ENCODE data around the gene FAM107B.
A peak's percentile ranks its signal among the peaks of the same experiment; 100 is the strongest.

FAM107B gene

DNA sequence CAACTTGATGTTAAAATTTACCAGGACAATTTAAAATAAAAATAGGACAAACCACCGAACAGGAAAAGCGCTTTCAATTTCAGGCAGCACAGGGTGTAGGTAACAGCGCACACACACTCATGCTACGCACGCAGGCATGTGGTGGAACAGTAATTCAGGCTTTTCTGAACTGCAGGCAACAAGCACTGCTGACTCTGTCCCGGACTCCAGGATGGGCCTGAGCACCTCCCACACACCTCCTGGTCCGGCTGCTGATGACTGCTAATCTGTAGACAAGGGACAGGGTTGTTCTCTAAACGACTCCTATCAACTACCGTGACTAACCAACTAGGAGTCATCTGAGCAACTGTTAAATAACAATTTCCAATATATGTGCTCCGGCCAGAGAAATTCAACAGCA is 251.4 kb downstream of the FAM107B start:
- no peak for FAIRE-seq

GRCh38 chr10:14519785-14520184 is 254.9 kb downstream of the FAM107B start:
- FAIRE-seq = no peak

More for the DNA sequence above, 251.4 kb downstream of the FAM107B start:
- no peak for DNase-seq (ENCODE audit: insufficient read length, low spot score)

GRCh38 chr10:14518149-14518548 is 256.5 kb downstream of the FAM107B start:
- DNase-seq (ENCODE audit: insufficient read length, low spot score) = no peak
- no peak for FAIRE-seq

More at GRCh38 chr10:14519785-14520184, 254.9 kb downstream of the FAM107B start:
- no peak for DNase-seq (ENCODE audit: insufficient read length, low spot score)

- DNase-seq (ENCODE audit: insufficient read length, low spot score) = no peak
- no peak for FAIRE-seq
These were observed 261.6 kb downstream of the FAM107B start for GRCh38 chr10:14513123-14513522.

- no peak for FAIRE-seq
- DNase-seq (ENCODE audit: insufficient read length, low spot score) = no peak
These were observed 264.4 kb downstream of the FAM107B start for GRCh38 chr10:14510346-14510745.

GRCh38 chr10:14508725-14509124 is 266.0 kb downstream of the FAM107B start:
- no peak for FAIRE-seq
- DNase-seq (ENCODE audit: insufficient read length, low spot score) = no peak

DNA sequence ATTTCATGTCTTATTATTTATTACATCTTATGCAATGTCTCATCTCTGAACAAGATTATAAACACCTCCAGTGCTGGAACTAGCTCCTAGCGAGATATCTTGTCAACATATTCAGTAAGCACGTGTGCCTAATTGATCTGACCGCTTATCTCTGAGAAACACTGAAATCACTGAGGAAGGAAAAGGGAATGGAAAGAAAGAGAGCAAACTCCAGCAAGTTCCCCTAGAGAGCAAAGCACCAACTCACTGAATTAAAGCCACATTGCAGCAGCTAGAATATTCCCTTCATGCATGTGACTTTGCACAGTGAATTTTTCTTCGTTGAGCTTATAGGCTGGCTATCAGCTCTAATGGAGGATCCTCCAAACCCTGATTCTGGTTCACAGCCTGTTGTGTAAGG is 266.9 kb downstream of the FAM107B start:
- FAIRE-seq (no peak), DNase-seq (ENCODE audit: insufficient read length, low spot score) (no peak)

DNA sequence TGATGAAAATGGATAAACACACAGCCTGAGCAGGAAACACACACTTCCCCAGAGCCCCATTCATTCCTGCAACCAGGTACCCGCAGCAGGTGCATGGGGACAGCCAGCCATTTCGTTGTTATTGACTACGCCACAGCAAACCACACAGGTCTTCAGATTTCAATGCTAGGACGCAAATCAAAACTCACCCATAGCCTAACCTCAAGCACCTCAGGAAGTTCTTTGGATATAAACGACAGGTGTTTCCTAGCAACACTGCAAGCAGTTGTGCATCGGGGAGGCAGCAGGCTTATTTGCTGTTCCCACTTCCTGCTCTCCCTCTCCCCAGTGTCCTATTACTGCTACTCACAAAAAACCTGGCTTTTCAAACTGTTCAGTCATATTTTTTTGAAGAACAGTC is 267.5 kb downstream of the FAM107B start:
- no peak for FAIRE-seq
- DNase-seq (ENCODE audit: insufficient read length, low spot score) = no peak

DNA sequence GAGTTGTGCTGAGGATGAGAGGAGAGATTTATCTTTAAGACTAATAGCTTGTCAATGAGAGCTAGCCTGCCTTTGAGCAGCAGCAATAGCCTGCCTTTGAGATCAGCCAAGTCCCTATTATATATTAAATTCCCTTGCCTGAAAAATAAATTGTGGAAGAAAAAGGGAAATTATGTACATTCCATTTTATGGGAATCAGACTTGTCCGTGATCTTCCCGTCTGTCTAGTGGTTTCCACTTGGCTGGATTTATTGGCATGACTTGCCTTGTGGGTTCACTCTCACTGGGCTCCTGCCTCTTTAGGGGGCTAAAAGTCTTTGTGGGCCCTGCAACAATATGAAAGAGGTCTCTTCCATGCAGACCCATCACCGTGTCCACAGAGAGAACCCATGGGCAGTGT is 272.3 kb downstream of the FAM107B start:
- DNase-seq (ENCODE audit: insufficient read length, low spot score) (no peak), FAIRE-seq (no peak)

DNA sequence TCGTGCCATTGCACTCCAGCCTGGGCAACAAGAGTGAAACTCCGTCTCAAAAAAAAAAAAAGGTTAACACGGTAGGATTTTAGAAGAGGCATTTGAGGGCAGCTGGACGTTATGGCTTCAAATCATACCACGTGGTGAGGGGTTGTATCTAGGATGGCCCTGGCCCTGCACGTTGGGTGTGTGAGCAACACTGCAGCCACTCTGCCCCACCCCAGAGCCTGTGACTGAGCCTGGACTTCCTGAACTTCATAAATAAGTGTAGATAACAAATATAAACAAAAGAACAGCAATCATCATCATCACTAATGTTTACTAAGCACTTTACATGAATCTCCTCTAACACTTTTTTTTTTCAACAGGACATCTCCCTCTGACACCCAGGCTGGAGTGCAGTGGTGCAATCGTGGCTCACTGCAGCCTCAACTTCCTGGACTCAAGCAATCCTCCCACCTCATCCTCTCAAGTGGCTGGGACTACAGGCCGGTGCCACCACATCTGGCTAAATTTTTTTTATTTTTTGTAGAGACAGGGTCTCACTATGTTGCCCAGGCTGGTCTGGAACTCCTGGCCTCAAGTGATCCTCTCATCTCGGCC is 274.4 kb downstream of the FAM107B start:
- FAIRE-seq = no peak

DNA sequence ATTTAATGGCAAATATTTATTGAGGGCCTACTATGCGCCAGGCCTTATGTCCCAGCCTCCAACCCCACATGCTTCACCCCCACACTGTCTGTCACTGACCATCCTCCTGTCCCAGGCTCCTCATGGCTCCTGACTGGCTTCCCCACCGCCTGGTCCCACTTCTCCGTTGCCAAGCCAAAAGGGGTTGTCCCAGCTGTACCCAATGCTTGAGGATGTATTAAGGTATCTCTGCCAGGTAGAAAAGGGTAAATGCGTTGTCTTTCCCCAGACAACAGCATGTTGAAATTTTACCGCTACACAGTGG is 275.1 kb downstream of the FAM107B start:
- FAIRE-seq (no peak), DNase-seq (ENCODE audit: insufficient read length, low spot score) (no peak)

More for the DNA sequence above, 274.4 kb downstream of the FAM107B start:
- no peak for DNase-seq (ENCODE audit: insufficient read length, low spot score)

GRCh38 chr10:14498326-14498725 is 276.4 kb downstream of the FAM107B start:
- no peak for FAIRE-seq
- DNase-seq (ENCODE audit: insufficient read length, low spot score) = no peak

DNA sequence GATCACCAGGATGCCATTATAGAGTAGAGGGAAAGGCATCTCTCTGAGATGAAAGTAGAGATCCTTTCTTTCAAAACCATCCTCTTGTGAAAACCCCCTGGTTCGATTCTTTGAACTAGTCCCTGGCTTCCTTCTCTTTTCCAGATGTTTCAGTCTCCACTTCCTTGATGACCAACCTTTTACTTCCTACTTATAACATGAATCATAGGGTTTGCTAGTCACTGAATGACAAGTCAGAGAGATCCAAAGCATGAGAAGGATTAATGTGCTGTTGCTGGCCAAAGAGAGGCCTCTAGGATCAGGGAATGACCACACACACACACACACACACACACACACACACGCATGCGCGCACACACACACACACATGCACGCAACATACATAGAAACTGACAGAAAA is 282.9 kb downstream of the FAM107B start:
- DNase-seq (ENCODE audit: insufficient read length, low spot score) (no peak), FAIRE-seq (no peak)

DNA sequence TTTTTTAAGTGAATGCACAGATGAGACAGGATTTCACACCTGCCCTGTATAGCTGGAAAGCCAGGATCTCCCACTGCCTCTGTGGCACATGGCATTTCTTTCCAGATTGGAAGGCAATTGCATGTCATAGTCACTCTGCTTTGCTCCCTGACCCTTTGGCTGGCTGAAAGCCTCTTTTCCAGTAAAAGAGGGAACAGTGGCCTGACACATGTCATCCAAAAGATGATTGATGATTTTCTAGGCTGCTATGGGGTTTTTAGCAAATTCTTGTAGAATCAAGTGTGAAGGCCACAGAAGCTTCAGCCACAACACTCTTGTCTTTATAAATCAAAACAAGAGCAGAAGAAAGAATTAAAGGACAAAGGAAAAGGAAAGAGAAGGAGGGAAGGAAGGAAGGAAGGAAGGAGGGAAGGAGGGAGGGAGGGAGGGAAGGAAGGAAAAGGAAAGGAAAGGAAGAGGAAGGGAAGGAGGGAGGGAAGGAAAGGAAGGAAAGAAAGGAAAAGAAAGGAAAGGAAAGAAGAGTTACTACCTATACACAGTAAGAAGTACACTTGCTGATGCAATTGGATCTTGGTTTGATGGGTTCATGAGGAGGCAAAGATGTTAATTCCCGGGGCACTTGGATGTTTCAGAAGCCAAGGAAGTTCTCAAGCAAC is 285.0 kb downstream of the FAM107B start:
- FAIRE-seq (no peak), DNase-seq (ENCODE audit: insufficient read length, low spot score) (no peak)

- FAIRE-seq = no peak
- no peak for DNase-seq (ENCODE audit: insufficient read length, low spot score)
These were observed 287.2 kb downstream of the FAM107B start for GRCh38 chr10:14487488-14487883.

DNA sequence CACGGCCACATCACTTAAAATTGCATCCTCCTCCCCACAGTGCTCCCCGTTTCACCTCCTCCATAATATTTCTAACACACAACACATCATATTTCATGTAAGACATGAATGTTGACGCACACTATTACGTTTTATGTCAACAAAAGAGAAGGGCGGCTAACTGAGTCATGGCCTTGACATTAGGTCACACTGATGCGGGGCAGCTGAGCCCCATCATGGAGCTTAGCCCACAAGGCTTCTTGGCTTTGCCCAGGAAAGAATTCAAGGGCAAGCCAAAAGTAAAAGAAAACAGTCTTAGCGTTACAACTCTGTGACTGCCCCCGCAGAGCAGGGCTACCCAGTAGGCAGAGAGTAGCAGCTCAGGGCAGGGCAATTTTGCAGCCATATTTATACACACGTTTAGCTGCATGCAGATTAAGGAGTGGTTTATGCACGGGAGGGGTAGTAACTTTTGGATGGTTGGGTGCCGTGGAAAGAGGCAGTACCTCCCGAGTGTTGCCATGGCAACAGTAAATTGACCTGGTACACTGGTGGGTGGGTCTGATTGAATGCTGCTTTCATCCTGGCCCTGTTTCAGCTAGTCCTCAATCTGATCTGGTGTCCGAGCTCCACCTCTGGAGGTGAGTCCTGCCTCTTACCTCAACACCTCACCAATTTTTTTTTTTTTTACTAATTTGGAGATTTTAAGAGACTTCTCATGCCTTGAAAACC is 287.8 kb downstream of the FAM107B start:
- FAIRE-seq = peak; percentile 20
- no peak for DNase-seq (ENCODE audit: insufficient read length, low spot score)

- FAIRE-seq (no peak), DNase-seq (ENCODE audit: insufficient read length, low spot score) (no peak)
These were observed 288.7 kb downstream of the FAM107B start for GRCh38 chr10:14485986-14486385.

DNA sequence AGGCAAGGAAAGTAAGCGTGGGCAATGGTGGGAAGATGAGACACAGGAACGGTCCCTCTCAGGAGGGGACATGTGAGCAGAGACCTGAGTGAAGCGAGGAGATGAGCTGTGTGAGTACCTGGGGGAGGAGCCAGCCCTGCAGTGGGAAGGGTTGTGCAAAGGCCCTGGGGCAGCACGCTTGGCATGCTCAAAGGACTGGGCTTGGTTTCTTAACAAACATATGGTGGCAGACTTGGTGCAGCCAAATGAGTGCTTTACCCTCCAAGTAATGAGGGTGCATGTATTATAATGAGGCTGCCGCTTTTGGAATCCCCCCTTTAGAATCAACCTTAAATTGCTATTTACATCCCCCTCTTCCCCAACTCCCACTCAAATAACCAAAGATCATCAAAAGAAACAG is 291.3 kb downstream of the FAM107B start:
- FAIRE-seq = no peak
- DNase-seq (ENCODE audit: insufficient read length, low spot score) = no peak

DNA sequence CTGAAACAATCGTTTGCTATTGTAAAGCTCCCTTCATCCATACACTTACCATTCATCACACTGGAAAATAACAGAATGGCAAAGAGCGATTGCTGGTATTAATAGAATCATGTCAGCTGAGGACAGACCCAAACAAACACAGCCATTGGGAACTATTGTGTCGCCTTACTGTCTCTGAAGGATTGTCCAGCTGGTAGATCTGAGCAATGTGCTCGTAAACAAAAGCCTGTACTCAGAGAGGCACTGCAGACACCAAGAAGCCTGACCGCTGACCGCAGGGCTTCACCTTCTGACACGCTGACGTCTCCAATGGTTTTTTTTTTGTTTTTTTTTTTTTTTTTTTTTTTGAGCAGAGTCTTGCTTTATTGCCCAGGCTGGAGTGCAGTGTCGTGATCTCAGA is 292.9 kb downstream of the FAM107B start:
- no peak for FAIRE-seq

DNA sequence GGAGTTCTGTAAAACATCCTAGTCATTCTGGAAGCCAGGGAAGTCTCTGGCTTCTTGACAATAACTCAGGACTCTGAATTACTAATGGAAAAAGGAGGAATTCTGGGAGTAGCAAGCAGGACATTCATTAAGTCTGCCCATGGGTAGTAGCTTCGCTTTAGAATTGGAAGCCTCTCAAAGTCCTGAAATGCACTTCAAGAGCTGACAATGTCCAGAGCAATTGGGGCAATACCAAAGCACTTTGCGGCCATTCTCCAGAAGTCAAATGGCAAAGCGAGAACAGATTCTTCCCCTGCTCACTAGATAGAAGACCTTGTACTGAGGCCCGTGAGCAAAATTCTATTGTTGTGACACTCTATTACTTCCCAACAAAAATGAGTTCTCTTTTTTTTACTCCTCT is 293.7 kb downstream of the FAM107B start:
- DNase-seq (ENCODE audit: insufficient read length, low spot score) (no peak), FAIRE-seq (no peak)

More for the DNA sequence above, 292.9 kb downstream of the FAM107B start:
- DNase-seq (ENCODE audit: insufficient read length, low spot score) = no peak

- peak; percentile 70 for DNase-seq (ENCODE audit: insufficient read length, low spot score)
These were observed 296.1 kb downstream of the FAM107B start for GRCh38 chr10:14478604-14479003.

GRCh38 chr10:14478201-14478600 is 296.5 kb downstream of the FAM107B start:
- no peak for FAIRE-seq
- DNase-seq (ENCODE audit: insufficient read length, low spot score) = no peak

More at GRCh38 chr10:14478604-14479003, 296.1 kb downstream of the FAM107B start:
- FAIRE-seq = no peak
